Measurements from ENCODE around the gene PTPRD.

PTPRD gene

DNA sequence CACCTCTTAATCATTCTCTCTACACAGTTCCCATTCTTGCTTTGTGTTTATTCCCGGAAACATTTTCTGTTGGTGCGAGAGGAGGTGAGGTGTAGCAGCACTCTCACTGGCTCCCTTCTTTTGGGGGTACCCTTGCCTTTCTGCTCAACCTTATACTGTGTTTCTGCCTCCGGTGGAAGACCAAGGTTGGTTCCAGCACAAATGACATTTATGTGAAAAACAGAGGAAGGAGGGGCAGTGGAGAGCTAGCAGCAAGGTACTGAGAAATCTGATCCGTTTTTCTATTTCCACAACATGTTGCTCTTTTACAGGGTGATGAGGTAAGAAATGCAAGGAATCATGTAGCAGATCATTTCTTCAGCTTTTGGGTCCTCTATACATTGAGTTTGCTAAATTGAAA lies 2165.2 kb downstream of the PTPRD start:
- DNase-seq, result no peak

DNA sequence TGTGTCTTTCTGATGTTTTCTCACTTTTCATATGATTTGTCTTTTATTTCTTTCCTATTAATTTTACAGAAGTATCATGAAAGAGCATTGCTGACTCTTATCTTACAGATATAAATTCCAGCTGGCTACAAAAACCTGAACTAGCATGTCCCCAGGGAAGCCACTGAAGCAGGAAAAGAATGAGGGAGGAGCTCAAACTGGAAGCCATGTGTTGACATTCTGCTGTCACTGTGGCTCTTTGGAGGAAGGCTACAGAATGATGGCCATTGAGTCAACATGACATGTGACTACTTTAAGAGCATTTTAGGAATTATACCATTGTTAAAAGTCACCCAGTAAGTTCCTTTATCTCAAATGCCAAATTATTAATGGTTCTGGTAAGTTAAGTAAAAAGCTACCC lies 2174.9 kb downstream of the PTPRD start:
- DNase-seq, result no peak

DNA sequence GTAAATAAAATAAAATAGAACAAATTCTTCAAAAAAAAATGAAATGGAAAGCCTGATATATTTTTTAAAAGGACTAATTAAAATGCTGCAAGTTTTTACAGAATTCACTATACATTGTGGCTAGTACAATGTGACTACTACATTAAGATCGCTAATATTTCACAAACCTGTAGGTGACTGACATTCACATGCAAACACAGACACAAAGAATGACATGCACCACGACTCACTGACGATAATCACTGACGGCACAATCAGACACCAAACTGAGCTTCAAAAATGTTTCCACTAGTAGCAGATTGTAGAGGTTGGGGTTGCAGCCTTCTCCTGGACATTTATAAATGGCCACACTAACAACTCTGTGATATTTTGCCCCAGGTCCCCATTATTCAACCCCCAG lies 2175.5 kb downstream of the PTPRD start:
- no peak for DNase-seq

DNA sequence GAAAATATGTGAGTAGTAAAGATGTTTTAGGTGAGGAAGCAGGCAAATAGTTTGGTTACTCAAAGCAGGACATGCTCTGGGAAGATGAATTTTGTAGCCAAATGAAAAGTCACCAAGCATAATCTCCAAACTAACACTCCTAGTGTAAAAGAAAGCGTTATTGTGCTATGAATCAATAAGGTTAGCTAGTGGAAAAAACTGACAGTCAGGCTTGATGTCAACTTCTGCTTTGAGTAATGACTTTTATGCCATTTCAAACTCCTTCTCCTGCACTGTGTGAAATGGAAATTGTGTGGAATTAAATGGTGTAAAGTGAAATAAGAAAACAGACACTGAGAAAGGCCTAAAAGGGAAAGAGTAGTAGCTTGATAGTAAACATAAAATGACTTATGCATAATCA lies 2176.0 kb downstream of the PTPRD start:
- no peak for DNase-seq

DNA sequence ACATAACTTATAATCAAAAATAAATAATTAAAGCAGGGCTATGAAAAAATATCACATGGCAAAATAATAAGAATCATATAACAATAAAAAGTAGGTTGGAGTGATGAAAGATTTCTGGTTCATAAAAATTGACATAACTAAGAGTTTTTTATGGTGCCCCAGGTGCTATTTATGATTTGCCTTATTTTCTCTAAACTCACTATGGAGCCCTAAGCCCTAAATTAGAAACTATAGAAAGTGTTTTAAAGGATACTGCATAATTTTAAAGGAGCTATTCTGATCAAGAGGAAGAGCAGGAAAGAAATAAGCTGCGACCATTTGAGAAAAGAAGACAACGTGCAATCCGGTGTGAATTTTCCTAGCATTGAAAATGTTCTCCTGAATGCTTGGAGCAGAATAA lies 2178.2 kb downstream of the PTPRD start:
- DNase-seq, result no peak

DNA sequence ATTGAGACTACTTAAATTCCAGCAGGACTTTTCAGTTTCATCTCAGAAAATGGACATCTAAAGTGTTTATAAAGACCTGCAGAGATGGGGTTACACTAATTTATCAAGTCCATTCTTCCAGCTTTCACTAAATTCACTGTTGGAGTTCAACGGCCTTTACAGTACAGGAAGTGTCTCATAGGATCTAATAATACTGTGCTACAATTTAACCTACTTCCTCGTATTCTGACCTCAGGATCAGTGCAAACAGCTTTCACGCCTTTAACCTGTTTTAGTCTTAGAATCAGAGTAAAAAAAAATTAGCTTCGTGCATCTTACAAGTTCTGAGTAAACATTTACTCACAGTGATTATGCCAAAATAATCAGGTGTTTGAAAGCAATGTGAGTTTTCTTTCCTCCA lies 2180.6 kb downstream of the PTPRD start:
- no peak for DNase-seq

DNA sequence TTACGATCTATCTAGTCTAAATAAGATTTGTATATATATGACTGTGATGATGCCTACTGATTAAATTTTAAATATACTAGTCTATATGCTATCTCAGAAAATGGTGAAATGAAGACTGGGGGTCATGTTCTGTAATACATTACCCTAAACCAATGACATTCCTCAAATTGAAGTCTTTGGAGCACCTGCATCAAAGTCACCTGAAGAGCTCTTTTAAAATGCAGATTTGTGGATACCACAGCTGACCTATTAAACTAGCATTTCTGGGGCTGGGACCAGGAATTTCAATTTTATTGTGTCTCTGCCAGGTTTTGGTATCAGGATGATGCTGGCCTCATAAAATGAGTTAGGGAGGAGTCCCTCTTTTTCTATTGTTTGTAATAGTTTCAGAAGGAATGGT lies 2181.3 kb downstream of the PTPRD start:
- no peak for DNase-seq

DNA sequence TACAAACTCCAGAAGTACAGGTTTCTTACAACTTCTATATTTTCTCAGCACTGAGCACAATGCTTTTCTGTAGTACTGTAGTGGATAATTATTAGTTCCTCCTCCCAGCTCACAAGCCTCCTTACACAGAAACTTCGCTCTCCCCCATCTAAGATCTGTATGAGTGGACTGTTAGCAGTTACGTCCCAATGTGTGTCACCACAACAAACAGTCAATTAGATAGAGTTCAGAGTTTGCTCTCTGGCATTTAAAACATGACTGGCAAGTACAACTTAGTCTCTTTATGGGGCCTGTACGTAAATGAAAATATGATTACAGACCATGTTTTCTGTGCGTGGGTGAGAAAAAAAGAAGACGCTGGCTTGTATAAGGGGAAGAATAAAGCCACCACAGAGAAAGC lies 2181.9 kb downstream of the PTPRD start:
- DNase-seq, result no peak

DNA sequence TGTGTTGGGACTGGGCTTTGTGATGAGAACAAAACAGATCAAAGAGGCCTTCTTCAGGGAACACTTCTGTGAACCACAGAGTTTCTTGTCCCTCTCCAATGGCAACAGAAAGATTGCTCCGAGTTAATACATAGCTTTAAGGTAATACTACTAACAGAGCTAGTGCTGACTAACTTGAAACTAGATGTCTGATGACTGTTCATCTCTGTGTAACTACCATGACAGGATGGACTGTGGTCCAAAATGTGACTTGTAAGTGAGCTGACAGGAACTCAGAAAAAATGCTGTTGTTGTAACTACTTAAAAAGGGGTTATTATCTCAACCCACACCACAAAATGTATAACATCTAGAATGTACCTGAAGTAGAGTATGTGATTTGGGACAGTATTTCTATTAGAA lies 2183.0 kb downstream of the PTPRD start:
- no peak for DNase-seq

DNA sequence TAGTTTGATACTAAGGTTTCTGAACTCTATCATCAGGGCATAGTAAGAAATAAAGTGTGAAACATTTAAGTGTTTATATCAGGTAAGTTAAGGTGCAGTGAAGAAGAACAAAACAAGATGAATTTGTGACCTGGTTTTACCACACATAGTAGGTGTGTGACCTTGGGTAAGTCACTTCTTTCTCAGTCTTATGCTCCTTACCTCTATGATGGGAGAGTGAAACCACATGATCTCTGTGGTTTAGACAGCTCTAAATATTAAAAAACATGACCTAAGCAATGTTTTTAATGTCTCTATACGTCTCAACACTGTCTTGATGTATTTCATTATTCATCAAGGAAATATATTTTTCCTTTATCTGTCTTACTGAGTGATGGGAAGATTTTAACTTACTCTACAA lies 2183.6 kb downstream of the PTPRD start:
- no peak for DNase-seq

DNA sequence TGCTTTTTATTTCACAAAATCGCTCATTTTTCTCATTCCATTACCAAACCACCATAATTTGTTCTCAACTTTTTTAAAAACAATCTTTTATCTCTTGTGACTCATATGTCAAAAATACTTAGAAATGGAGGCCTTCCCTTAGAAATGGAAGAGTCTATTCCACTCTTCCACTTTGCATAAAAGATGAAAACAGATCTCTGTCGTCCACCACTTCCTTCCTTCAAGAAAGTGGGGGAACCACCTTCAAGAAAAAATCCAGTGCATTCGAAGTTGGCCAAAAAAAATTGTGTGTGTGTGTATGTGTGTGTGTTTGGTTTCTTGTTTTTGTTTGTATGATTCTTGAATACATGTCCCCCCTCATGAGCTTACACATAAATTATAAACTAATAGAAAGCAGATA lies 2184.4 kb downstream of the PTPRD start:
- no peak for DNase-seq

DNA sequence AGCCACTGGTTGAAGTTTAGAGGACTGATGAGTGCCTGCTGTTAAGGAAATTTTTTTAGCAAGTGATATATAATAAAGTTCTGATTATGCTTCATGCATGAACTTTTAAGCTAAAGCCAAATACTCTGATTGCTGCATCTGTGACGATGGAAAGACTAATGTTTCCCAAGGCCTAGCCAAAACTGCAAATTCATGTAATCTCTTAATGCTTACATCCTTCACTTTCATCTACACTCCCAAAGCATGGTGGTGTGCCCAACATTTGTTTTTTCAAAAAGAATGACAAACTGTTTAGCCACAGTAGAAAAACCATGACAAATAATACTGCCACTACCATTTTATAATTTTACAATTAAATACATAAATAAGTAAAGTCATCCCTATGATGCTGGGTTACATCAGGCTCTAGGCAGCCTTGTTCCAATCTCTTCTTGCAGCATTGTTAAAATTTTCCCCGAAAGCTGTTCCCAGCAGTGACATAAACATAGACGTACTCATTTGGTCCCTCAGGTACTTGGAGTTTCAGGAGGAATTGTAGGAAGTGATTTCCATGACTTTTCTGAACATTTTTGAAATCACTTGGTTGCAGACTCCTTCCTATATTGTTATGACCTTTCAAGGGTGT lies 2187.9 kb downstream of the PTPRD start:
- no peak for DNase-seq

DNA sequence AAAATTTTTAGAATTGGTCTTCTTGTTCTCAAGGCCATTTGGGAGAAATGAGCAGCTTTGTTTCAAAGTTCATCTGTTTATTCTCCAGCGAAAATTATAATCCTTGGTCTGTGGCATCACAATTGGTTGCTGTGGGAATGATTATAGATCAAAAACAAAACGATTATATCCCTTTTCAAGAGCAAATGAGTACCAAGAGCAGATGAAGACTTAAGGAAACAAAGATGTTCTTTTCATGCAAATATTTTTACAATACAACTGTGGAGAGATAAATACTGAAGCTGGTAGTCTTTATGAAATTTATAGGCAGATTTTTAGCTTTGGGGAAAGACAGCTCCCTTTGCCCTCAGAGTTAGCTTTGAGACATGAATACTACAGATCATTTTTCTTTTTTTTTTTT lies 2192.4 kb downstream of the PTPRD start:
- no peak for DNase-seq

DNA sequence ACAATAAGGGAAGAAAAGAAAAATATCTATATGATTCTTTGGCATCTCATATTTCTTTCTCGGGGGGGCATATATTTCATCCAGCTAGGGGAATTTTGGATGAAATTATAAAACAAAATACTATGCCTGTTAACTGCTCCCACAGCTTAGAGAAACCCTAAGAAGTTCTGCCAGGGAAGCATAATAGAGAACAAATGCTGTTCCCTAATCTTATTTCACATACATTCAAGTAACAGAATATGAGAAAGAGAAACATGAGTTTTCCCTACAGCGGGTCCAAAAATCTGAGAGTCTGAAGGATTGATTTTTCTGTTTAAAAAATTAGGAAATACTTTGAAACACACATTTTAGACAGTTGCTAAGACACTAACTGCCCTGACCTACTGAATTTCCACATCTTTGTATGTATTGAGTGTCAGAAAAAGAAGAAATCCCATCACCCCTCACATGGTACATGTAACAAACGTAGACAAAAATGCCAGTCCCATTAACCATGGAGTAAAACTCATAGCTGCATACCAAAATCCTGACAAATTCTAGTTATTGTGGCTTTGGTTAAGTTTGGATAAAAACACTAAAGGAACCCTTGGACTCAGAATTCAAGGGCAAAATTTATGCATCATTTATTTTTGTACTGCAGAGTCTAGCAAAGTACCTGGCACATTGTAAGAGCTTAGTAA lies 2193.1 kb downstream of the PTPRD start:
- no peak for DNase-seq

DNA sequence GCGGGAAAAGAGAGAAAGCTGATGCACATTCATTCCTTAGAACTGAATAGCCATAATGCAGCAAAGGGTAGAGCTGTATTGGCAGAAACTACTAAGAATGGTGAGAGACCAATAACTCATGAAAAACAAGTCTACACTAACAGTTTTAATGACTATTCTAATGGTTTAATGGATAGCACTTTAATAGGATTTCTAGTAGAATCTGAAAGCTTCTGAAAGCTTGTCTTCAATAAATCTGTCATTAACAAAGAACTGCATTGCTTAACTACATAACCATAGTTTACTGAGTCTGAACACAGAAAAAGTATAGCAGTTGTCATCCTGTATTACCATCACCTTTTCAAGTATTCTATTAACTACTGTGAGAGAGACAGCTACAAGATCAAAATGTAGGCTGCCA lies 2195.5 kb downstream of the PTPRD start:
- no peak for DNase-seq

DNA sequence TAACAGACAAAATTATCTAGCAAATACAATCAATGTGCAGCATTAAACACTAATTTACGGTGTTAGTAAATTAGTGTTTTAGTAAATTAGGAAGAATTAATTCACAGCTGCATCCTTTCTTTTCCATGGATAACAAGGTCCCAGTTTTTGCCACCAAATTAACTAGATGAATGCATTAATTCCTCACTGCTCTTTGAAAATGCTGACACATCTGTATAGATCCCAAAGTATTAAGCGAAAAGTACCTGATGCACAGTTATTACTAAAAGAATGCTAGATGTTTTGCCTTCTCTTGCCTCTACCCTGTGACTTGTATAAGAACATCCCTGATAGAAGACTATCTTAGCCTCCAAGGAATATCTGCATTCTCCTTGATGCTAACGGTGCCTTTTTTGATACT lies 2200.5 kb downstream of the PTPRD start:
- DNase-seq, result no peak

DNA sequence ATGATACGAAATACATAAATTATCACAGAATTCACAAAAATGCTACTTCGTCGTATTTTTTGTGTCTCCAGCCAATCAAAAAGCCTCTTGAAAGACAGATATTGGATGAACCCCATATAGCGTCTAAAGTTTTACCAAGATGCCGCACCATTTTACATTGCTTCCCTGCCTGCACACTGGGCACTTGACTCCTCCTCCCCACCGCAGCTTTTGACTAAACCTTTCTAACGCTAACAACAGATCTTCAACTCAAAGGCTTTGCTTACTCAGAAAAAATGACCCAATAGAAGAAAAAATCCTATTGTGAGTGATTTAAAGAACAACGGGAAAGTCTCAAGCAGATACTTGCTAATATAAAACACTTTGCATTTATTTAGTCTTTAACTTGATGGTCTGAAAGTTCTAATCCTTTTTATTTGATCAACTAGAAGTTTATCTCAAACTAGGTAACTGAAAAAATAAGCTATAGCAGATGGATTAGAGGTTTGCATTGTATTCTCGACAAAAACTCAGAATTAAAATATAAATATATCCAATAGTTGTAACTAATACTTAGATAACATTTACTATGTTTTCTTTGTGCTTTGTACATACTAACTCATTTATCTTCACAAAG lies 2204.1 kb downstream of the PTPRD start:
- DNase-seq, result no peak

DNA sequence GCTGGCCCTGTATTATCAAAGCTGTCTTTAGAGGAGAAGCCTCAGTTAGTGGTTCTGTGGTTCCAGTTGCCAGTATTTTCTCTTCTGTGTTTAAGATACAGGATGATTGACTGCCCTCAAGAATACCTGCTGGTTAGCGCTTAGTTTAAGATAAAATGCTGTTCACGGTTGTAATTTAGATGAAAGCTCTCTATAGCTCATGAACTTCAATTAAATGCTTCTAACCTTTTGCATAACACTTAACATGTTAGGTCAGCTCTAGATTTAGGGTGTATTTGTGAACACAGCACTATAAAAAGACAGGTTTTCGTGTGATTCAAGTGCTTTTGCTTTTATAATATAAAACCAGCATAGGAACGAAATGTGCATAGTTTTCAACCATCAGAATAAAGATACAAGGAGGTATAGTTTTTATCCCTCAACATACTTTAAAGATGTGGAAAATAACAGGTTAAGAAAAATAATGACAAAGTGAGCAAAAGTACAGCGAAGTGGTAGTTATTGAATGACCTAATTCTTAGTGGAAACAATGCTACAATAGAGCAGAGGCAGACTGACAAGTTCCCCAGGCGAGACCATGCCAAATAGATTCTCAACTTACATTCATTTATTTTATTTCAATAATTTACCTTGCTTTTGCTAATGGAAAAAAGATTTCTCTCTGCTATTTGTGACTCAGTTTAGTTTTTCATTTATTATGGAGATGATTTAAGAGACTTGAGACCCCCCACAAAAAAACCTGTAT lies 2210.7 kb downstream of the PTPRD start:
- DNase-seq, result no peak

DNA sequence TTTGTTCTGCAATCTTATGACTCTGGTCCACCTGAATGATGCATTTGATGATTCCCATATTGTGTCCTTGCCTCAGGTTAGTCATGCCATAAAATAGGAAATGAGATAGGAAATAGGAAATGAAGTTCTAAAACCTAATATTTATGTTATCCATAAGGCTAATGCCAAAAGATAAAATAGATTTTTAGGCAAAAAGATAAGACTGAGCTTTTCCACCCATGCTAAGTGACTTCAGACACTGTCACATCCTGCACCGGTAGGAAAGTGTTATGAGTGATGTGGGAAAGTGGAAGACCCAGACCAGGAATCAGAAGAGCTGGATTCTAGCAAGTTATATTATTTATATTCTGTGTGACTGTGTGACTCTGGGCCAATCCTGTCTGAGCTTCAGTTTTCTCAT lies 2212.4 kb downstream of the PTPRD start:
- DNase-seq, result no peak

DNA sequence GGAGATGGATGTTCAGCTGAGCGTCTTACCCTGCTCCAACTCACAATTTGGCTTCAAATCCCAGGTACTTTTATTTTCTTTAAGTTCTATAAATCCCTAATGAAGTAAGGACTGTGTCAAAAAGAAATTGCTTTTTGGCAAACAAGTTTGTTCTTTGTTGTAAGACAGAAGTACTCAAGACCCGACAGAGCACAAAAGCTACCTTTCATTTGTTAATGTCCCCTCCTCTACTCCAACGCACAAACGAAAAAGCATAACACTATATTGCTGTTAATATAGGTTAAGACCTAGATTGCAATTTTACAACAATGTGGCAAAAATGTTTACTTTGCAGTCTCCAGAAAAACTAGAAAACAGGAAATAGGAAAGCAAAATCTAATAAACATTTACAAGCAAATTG lies 2217.8 kb downstream of the PTPRD start:
- DNase-seq, result no peak

DNA sequence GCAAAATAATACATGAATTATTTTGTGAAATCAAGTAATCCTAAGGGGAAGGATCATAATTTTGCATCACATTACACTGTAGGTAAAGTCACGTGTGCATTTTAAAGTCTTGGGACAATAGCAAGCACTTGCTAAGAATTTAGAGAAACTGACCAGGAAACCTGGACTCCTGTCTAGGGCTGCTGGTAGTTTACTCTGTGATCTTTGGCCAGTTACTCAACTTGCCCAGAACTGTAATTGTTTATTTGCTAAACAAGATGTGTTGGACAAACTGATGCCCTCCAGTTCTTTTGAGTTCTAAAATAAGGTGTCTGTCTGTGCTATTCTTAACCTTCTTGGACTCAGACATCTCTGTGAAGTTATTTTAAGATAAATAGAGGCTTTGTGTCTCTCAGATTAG lies 2218.5 kb downstream of the PTPRD start:
- DNase-seq, result no peak

DNA sequence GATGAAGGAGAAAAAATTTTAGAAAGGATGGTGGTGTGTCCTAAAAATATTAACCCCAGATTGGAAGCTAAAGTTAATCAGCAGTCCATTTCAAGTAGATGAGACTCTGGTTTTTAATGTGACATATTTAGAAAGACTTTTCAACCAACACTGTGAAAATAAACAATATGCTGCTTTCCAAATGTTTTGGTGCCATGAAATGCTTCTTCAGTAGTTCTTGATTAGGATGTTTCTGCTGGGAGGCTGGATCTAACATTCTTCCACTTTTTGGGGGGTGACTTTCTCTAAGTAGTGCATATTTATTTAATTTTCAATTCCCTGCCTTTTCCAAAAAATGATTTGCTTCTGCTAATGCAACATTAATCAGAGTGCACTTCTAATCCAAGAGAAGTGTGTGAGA lies 2219.9 kb downstream of the PTPRD start:
- no peak for DNase-seq

DNA sequence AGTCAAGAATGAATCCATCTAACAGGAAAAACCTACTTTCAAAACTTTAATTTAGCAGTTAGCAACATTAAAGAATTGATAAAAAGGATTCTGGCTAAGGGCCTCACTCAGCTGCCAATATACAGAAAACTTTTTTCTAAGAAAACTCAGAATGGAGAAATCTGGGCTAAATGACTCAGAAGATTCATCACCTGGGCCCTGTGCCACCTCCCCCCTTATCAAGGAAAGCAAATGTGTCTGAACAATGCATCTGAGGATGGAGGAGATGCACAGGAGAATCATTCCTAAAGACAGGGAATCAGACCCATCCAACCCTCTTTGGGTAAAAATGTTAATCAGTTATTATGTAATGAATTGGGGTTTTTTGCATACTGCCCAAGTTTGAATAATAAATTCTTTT lies 2221.2 kb downstream of the PTPRD start:
- no peak for DNase-seq

DNA sequence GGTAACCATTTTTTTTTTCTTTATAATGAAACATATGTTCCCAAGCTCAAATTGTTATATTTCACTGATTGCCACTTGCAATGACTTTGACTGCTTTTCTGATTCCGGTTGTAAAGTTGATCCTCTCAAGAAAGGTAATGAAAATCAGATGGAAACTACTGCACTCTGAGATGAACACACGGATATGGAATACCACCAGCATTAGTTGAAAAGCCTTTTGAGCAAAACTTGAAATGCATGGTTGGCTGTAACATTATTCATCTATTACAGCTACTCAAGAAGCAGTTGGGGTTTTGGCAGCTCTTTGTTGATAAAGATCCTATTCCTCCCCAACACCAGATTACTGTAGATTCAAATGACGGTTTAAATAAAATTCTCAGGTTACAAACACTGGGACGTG lies 2221.7 kb downstream of the PTPRD start:
- DNase-seq, result no peak
